CD4-positive, alpha-beta T cell treated with Interleukin-10 for 1 hour (primary cell): Measurements from ENCODE around the gene EML6.
"Not testable (repeated sequence)": the region's sequence is repeated elsewhere in the genome, so short reads cannot be mapped to it uniquely, and the experiment has no call there.

Experiments used
- DNase-seq: peaks from one replicate; pipeline ENCODE4 v3.0.0-alpha.2; 2020

EML6 gene

DNA sequence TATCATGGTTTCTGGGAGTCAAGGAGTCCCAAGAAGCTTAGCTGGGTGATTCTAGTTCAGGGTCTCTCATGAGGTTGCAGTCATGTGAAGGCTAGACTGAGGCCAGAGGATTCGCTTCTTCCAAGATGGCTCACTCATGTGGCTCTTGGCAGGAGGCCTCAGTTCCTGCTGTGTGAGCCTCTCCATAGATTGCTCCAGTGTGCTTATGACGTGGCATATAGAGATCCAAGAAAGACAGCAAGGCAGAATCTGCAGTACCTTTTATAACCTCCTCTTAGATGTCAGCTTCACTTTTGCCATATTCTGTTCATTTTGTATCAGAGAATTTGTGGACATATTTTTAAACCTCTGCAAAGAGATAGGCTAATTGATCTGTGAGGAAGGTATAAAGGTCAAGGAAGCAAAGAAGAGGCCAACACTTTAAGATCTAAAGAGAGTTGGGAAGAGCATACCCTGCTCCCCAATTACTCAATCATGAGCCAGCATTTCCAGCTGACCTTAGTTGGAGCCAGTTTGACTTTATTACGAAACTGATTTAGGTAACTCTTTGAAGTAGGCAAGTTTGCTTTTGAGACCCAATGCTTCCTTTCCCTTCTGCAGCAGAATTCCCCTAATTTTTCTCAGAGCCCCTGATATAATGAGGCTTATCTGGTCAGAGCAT lies 134.7 kb downstream of the EML6 start:
- no peak for DNase-seq

DNA sequence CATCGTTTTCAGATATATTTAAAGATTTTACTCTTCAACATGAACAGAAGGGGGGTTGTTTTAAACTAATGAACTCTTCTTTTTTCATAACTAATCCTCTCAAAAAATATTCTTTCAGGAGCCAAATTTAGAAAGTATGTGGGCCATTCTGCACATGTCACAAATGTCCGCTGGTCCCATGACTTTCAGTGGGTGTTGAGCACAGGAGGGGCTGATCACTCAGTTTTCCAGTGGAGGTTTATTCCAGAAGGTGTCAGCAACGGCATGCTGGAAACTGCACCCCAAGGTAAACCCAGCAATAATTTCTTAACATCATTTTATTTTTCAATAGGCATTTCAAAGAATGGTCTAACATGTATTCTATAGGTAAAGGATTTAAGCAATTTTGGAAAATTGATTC lies 136.0 kb downstream of the EML6 start:
- DNase-seq: no peak

DNA sequence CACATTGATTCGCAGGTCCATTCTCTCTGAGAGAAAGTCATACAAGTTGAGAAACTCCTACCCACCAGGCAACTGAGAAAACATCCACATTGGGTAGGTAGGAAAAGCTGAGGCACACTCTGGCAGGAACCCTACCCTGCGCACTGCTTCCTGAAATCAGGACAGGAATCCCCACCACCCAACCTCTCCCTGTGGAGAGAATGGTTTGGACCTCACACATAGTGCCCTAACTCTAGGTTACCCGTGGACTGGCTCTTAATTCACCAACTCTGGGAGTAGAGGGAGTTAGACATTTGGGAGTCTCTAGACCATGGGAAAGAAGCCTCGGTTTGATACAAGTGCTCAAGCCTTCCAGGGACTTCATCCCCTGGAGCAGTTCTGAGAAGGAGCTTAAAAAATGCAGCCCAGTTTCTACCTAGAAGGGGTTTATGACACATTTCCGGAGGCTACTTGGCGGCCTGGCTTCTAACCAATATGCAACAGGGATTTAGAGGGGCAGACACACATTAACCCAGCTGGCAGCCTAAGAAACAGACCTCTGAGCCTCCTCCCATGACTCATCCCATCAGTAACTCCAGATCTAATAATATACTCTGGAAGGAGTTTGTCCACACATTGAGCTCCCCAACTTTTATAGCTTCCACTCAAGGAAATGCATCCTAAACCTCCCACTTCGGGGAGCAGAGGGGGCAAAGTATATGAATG lies 136.7 kb downstream of the EML6 start:
- no peak for DNase-seq

DNA sequence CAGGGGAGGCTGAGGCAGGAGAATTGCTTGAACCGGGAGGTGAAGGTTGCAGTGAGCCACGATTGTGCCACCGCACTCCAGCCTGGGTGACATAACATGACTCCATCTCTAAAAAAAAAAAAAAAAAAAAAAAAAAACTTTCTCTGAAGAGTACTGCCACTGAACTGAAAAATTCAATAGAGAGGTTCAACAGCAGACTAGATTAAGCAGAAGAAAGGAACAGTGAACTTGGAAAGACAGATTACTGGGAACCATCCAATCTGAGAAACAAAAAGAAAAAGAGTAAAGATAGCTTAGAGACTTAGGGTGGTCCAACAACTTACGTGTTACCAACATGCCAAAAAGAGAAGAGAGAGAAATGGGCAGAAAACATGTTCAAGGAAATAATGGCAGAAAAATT lies 138.8 kb downstream of the EML6 start:
- no peak for DNase-seq

DNA sequence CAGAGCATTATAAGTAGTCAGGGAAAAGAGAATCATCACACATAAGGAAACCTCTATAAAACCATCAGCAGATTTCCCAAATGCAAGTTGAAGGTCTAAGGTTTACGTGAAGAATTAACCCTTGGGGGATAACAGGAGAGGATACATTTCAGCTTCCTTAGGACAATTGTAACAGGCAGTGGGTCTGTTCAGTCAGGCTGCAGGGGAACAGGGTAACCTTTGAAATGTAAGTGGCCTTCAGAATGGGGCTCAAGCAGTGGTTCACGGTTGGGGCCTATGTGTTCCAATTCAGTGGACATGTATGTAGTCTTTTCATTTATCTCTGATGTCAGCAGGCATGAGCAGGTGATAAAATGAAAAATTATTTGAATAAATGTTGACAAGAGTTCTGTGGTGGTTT lies 139.3 kb downstream of the EML6 start:
- no peak for DNase-seq

DNA sequence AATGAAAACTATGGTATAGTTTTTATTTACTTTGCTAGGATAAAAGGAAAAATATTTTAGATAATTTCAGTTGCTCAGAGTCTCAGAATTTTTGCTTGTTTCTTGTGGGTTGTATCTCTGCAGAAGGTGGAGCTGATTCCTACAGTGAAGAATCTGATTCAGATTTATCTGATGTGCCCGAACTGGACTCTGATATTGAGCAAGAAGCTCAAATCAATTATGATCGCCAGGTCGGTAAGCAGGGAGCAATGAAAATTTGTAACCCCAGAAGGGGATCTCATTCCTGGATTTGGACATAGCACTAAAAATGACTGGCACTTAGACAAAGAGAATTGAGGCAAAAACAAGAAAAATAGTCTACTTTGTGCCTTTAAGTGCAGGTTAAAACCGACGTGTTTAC lies 140.2 kb downstream of the EML6 start:
- DNase-seq: no peak

DNA sequence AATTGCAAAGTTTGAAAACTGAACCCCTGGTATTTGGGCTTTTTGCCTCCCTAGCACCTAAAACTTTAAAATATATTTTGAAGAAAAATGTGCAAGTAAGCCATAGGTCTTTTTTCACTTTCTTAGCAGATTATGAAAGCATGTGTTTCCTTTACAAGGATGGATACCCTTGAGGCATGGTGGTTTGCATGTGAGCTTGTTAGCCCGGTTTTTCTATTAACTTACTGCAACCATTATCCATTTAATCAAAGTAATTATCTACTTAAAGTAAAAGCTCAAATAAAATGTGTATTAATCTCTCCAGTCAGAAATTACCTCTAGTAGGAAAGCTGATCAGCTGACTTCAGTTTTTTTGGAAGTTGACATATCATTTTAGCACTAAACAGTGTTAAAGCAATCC lies 140.6 kb downstream of the EML6 start:
- DNase-seq: no peak

DNA sequence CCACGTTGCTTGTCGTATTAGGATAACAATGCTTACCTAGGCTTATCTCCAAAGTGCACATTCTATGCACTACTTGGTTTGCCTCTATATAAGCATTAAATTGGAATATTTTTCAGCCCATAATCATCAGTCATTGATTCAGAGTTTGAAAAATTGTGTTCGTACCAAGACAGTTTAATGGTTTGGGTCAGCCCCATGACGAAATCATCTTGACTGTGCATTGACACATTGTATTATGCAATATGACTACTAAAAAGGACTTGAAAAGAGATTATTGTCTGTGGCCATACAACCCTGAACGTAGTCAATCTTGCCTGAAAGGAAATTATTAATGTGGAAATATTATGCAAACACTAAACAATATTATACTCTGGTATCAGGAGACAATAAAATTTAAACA lies 141.3 kb downstream of the EML6 start:
- DNase-seq: no peak

DNA sequence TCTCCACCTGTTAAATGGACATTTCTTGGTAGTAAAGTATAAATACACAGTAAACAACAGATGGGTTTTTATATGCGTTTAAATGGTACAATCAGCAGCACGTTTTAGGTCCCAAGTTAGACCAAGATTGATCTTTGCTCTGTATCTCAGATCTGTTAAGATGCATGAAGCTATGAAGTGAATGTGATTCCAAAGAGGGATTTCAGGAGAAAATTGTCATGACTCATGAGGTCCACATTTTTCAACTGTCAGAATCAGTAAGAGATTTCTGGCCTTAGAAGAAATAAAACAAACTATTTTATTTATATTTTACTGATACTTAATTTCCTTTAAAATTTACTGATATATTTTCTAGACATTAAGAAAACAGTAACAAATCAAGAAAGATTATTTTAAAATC lies 142.7 kb downstream of the EML6 start:
- no peak for DNase-seq

DNA sequence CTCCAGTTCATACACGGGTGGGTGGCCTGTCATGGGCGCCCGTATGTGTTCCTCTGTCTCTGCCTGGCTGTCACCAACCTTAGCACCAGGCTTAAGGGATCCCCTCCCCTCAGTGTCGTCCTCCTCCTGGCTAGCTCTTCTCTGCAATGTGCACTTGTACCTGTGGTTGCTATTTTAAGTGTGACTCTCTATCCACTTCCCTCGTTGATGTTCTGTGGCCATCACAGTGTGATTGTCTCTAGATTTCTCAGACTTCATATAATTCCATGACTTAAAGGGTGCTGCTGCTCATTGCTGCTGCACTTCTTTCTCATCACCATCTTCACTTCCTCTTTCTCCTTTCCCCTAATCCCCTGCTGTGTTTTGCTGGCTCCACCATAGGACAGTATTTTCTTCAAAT lies 143.4 kb downstream of the EML6 start:
- no peak for DNase-seq

DNA sequence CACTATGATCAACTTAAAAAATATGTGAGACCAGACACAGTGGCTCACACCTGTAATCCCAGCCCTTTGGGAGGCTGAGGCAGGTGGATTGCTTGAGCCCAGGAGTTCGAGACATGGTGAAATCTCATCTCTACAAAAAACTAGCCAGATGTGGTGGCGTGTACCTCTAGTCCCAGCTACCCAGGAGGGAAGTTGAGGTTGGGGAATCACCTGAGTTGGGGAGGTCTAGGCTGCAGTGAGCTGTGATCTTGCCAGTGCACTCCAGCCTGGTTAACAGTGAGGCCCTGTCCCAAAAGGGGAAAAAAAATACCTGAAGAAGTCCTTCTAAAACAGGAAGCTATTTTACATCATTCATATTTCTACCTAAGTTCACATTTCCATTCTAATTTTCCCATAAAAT lies 144.0 kb downstream of the EML6 start:
- DNase-seq: no peak

DNA sequence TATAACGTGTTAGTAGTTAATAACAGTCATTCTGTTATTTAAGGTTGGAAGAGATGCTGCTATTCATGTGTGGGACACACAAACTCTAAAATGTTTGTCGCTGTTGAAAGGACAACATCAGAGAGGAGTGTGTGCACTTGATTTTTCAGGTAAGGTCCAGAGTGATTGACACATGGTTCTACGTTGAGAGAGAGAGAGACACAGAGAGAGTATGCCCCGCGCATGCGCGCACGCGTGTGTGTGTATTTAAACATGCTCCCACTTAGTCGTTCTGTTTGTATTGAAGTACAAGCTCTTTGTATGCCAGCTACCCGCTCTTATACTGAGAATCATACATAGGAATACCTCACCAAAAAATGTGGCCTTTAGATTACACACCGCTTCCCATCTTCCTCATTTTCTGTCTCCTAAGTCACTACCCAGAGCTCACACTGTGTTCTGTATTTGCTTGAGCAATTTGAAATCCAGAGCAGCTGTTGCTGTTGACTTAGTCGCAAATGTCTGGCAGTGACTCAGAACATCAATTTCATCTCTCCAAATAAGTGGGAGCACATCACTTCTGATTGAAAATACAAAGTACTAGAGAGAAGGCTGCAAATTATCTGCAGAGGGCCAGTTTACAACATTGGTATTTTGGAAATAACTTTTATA lies 148.1 kb downstream of the EML6 start:
- no peak for DNase-seq

DNA sequence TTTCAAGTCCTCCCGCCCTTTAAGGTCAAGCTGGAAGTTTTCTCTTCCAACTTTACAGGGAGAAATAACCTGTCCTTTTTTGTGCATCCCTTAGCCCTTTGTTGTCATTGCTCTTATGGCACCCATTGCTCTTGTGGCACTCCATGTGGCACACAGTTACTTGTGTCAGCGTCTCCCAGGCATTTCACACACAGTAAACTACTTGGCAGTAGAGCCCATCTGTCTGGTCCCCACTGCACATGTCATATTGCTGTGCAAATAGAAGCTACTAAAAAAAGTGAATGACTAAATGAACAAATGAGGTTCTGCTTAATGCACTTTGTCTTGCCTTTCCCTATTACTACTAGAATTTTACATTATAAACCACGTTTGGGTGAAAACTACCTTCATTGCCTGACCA lies 149.3 kb downstream of the EML6 start:
- no peak for DNase-seq

DNA sequence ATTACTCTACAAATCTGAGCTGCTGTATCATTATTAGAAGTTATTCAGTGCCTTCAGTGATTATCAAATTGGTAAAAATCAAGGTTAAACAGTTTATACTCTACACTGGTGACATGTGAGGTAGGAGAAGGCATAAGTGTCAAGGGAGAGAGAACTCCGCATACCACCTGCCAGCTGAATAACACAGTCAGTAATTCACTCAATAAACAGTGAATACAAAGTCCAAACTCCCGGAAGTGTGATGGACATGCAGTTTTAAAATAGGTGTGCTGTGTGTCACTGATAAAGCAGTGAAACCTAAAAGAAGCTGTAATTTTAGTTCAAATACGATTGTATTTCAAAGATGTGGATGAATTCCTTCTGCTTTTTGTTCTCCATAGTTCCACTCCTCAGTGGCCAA lies 149.8 kb downstream of the EML6 start:
- DNase-seq: not testable (repeated sequence)

DNA sequence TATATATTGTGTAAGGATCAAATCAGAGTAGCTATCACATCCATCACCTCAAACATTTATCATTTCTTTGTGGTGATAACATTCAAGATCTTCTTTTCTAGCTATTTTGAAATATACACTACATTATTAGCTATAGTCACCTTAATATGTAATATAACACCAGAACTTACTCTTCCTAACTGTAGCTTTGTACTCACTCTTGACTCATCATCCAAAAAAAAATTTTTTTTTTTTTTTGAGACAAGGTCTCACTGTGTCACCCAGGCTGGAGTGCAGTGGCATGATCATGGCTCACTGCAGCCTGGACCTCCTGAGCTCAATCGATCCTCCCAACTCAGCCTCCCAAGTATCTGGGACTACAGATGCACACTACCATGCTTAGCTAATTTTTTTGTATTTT lies 153.3 kb downstream of the EML6 start:
- DNase-seq: no peak

DNA sequence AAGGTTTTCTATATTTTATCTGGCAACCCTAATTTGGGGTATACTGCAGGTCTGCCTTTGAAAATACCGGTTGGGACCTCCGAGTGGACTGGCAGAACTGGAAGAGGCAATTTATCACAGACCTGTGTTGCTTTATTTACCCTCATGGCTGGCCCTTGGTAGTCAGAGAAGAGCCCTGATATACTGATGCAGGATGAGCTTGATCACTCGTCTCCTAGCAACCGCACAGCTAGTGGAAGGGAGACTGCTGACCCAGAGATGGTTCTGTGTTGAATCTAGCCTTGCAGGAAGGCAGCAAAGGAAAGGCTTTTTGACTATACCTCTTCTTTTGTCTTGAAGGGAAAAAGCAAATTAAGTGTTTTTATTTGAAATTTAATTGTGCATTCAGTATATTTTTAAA lies 154.7 kb downstream of the EML6 start:
- DNase-seq: no peak

DNA sequence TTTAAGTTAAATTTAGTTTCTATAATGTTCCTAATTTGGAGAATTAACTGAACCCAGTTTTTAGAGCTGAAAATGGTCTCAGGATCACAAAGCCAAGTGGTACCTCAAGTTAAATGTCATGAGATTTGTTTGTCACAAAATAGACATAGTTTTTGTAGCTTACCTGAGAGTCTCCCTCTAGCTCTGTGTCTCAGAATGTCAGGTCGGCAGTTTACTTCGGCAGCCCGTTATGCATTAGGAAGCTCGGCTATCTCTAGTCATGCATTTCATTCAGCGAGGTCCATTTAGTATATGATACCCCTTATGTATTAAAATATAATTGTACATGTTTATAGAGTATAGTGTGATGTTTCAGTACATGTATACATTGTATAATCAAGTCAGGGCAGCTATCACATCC lies 155.6 kb downstream of the EML6 start:
- DNase-seq: no peak

DNA sequence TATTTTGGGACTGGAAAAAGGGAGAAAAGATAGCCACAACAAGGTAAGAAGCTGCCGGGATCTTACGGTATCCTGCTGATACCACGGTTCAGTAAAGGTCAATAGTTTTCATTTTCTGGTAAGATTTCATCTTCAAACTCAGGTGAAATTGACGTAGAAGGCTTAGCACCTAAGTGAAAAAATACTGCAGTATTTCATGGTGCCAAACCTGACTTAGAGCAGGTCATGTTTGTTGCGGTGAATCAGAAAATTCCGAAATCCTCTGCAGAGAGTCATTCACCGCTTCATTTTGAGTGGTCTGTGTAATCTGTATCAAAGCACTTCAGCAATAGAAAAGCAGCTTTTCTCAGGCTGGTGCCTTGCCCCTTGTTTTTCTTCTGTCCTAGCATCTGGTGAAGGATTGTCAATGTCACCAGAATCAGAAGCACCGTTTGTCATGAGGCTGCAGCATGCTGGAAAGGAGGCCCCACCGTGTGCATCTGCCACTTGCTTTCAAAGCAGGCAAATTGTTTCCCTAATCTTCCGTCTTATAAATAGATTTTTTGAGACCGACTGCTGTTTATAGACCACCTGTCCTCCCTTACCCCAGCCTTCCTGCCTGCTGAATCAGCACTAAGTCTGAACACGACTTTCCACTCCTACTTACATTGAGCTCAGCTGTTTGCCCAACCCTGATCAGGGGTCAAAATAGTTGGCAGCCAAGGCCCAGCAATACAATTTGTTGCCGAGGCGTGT lies 156.3 kb downstream of the EML6 start:
- DNase-seq: no peak

DNA sequence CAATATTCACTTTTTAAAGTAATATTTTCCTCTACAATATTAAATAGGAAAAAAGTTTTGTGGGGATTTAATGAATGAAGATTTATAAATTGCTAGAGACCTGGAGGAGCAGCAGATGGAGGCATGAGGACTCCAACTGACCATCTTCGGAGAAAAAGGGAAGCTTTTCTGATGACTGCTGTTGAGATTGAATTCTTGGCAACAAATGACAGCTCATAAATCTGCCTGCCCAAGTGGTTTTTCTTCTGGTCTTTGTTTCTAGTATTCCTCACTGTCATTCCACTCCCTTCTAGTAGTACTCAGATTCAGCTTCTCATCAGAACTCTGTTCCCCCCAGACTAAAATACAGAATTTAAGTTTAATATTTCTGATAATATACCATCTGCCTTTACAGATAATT lies 157.0 kb downstream of the EML6 start:
- no peak for DNase-seq

DNA sequence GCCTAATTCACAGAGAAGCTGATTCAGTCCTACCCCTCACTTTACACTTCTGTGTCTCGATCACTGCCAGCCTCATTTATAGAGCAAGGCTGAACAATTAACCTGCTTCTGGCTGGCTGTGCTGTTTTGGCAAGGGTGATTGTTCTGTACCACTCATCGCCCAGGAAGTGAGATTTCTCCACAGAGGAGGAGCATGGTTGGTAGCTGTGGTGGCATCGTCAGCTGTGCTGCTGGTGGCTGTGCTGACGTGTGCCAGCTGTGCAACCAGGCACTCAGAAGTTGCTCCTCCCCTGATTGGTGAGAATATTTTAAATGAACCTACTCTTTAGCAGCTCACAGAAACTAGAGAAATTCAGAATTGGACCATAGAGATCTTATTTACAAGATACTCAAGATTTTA lies 158.3 kb downstream of the EML6 start:
- DNase-seq: no peak

DNA sequence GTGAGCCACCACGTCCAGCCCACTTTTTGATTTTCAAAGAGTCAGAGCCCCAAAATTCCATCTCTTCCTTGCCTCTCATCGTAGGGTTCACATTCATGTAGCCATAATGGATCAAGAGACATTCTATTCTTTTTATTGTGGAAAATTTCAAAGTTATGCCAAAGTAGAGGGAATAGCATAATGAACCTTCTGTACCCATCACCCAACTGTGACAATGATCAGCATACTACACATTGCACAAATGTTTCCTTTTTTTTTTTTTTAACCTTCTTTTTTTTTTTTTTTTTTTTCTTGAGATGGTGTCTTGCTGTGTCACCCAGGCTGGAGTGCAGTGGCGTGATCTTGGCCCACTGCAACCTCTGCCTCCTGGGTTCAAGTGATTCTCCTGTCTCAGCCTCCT lies 162.4 kb downstream of the EML6 start:
- DNase-seq: no peak

DNA sequence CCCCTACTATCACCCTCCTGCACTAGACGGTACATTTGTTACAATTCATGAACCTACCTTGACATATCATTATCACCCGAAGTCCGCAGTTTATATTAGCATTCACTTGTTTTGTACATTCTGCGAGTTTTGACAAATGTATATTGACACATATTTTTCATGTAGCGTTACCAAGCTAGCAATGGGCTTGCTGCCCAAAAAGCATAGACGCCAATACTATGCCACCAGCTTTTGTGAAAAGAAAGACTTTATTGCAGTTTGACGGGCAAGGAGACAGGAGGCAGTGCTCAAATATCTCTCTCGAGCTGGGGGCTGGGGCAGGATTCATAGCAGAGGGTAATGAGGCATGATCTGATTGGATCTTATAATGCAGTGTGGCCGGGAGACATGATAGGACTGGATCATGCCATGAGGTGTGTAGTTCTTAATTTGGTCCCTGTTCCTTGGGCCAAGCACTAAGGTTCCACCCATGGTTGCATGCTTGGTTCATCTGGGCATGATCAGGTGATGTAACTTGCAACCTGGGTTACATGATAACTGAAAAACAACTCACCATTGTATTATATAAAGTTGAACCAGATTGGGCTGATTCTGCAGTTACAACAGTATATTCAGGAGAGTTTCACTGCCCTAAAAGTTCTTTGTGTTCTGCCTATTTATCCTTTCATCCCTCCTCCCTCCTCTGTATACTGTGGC lies 164.5 kb downstream of the EML6 start:
- DNase-seq: no peak

DNA sequence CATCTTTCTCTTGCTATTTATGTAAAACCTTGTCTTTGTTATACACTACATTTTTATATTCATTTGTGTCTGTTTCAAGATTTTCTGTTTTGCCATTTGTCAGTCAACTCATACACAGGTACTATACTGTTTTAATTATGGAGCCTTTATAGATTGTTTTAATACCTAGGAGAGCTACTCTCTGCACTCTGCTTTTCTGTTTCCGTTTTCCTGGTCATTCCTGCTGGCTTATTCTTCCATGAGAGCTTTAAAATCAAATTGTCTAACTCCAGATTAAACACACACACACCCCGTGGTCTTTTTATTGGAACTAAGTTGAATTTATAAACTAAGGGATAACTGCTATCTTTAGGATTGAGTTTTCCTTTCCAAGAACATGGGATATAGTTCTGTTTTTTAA lies 165.6 kb downstream of the EML6 start:
- no peak for DNase-seq
